Amniotic stem cell (primary cell): ENCODE results near the gene SLC43A2.
"Not testable (repeated sequence)": the region's sequence is repeated elsewhere in the genome, so short reads cannot be mapped to it uniquely, and the experiment has no call there.

Source experiments
- DNase-seq: peaks from one replicate; lab custom pipeline; 2025; lab: John Stamatoyannopoulos, UW

Gene SLC43A2

DNA sequence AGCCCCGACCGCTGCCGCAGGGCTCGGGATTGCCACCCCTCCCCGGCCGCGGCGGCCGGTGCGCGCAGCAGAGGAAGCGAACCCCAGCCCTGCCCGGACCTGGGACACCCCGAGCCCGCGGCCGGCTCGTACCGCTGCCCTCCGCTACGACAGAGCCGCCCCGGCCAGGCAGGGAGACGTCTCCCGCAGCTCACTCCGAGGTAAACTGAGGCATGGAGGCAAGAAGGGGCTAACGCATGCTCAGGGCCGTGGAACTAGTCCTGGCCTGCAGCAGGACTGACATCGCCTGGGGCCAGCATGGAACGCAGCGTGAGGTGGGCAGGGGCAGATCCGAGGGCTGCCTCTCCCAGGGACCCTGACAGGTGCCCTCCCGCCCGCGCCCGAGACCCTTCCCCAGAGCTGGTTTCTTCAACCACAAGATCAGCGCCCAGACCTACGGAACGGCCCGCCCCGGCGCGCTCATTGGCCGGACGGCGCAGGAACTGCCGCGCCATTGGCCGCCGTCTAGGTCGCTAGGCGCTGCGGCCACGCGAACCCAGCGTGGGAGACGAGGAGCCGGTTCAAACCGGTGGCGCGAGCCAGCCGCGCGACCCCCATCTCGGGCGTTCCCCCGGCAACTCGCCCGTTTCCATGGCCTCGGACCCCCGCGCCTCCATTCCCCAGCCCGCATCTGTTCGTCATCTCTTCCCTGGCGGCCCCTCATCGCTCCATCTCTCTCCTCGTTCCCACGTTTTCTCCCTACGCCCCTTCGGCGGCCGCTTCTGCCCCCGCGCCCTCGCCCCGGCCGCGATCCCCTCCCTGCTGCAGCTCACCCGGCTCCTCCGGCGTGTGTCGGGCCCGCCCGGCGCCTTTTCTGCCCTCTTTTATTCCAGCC, at the start of gene SLC43A2:
Gene SLC43A2 (minus strand): TSS at position 853 of the 874 bp plus-strand sequence. CDS start 960 bp downstream, outside the sequence.
- peak; percentile 45 for DNase-seq

DNA sequence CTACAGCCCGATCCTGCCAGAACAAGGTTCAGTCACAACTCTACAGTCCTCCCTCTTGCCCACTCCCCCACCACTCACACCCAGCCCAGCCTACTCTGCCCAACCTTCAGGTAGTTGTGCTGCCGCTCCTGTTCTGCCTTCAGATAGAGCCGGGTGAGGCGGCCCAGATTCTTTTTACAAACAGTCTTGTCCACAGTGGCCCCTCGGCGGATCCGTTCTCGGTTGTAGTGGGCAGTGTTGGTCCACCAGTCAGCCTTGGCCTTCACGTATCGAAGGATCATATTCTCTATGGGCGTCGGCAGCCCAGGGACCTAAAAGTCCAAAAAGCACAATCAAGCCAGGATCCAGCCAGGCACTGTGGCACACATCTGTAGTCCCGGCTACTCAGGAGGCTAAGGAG, 47.8 kb upstream of the SLC43A2 start:
- no peak for DNase-seq

DNA sequence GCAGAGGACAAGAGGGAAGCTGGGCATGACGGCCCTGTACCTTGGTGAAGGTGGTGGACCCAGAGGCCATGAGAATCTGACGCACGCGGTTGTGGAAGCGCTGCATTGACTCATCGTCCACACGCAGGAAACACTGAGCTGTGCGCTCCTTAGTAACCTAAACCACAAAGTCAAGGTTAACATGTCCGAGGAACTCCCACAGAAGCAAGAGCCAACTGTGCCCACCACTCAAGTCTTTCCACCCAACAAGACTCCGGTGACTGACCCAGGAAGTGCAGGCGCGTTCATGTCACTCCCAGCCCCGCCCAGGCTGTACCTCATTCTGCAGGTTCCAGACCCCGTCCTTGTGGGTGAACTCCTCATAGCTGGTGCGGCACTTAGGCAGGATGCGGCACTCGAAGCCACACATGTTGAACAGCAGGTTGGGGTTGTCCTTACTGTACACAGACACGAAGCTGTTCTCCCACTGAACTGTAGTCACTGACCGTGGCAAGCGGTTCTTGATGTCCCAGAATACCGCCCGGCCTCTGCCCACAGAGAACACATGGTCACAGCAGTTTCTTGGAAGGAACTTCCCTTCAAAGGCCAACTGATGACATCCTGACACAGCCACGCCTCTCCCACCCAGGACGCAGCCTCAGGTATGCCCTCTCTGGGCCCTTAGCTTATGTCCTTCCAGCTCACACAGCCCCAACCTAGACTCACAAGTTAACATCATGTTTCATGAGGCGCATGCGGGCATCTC, 44.6 kb upstream of the SLC43A2 start:
- no peak for DNase-seq

DNA sequence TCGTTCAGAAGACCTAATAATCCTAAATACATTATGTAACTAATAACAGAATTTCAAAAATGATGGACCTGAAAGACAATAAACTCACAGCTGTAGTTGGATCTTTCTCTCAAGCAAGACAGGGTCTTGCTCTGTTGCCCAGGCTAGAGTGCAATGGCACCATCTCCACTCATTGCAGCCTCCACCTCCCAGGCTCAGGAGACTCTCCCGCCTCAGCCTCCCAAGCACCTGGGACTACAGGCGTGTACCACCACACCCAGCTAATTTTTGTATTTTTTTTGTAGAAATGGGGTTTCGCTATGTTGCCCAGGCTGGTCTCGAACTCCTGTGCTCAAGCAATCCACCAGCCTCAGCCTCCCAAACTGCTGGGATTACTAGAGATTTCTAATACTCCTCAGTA, 35.3 kb upstream of the SLC43A2 start:
- DNase-seq: not testable (repeated sequence)

DNA sequence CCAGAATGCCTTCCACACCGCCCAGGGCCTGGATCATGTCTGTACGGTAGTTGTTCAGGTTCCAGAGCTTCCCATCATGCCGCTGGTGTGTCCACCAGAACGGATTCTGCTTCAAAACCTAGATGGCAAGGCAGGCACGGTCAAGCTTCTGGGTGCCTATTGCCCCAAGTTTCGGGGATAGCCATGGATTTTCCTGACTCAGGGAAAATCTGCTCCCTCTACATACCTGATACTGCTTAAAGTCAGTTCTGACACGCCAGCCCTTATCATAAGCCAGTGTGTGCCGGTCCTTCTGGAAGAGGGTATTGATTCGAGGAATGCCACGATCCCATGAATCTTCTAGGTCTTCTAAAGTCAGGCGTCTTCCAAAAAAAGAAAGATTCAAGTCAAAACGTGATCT, 32.4 kb upstream of the SLC43A2 start:
- DNase-seq: no peak

DNA sequence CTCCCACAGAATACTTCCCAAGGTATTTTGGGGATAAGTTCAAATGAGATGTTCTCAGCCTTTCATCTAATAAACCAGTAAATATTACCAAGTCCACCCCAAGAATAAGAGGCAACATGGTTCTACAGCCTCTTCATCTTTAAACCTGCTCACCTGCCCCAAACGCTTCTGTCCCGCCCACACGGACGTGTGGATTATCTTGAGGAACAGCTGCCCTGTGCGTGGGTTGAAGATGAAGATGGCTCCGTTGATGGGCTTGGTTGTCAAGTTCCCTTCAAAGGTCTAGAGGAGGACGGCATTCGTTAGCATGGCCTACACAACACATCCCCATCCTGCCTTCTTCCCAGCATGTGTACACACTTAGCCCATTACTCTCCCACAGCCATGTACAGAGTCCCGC, 29.5 kb upstream of the SLC43A2 start:
- DNase-seq: no peak

DNA sequence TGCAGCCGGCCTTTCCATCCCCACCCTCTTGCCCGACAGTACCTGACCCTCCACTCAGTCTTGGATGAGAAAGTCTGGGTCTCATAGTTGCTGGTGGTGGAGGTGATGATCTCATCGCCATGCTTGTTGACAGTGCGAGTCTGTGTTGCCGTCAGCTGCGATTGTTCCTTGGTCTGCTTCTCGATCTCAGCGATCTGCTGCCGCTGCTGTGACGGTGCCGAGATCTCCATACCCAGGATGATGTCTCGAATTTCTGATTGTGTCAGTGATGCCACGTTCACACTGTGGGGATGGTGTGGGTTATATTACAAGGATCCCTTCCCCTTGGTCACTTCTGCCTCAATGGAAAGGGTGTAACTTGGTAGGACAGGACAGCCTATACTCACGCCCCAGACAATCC, 25.1 kb upstream of the SLC43A2 start:
- no peak for DNase-seq

DNA sequence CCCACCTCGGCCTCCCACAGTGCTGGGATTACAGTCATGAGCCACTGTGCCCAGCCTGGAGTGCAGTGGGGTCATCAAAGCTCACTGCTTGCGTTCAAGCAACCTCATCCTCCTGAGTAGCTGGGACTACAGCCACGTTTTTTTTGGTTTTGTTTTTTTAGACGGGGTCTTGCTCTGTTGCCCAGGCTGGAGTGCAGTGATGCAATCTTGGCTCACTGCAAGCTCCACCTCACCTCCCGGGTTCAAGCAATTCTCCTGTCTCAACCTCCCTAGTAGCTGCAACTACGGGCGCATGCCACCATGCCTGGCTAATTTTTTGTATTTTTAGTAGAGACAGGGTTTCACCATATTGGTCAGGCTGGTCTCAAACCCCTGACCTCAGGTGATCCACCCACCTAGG, 24.2 kb upstream of the SLC43A2 start:
- not testable (repeated sequence) for DNase-seq

DNA sequence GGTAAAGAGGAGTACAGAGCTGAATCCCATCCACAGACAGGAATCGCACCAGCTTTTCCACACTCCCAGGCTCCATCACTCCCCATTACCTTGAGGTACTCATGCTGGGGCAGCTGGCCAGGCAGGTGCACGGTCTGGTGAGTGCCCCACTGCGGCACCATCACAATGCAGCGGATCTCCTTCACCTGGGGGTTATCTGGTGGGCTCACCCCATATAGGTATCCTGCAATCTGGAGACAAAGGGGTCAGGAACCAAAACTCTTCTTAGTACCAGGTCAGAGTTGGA, 22.9 kb upstream of the SLC43A2 start:
- no peak for DNase-seq

DNA sequence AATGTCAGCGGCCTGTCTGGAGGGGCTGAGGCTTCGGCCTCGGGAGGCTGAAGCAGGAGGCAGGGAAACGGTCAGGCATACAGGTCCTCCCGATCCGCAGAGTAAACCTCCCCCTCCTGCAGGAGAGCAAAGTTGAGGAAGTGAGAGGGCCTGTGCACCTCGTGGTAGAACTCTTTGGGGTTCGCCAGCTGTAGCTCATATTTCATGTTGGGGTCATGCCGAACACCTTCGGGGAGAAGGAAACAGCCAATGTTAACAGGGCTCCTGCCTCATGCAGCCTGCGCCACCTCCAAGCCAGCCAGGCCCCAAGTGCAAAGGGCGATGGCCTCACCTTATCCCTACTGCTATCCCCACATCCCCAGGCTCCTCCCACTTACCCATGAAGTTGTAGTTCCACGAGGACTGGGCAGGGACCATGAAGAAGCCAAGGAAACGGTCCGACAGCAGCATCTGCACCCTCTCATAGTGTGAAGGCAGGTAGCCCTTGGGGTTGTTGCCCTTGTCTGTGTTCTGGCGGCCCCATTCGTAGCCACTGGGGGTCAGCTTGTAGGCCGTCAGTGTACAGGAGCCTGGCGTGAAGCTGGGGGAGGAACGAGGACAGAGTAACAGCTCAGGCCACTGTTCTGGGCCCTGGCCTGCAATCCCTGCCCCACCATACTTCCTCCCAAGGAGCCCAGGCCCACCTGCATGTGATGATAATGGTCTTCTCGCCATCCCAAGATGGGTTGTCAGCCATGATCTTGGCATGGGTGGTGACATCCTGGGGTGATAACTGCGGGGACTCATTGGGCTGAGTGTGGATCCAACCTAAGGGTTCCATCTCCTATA, 22.3 kb upstream of the SLC43A2 start:
- DNase-seq: no peak

DNA sequence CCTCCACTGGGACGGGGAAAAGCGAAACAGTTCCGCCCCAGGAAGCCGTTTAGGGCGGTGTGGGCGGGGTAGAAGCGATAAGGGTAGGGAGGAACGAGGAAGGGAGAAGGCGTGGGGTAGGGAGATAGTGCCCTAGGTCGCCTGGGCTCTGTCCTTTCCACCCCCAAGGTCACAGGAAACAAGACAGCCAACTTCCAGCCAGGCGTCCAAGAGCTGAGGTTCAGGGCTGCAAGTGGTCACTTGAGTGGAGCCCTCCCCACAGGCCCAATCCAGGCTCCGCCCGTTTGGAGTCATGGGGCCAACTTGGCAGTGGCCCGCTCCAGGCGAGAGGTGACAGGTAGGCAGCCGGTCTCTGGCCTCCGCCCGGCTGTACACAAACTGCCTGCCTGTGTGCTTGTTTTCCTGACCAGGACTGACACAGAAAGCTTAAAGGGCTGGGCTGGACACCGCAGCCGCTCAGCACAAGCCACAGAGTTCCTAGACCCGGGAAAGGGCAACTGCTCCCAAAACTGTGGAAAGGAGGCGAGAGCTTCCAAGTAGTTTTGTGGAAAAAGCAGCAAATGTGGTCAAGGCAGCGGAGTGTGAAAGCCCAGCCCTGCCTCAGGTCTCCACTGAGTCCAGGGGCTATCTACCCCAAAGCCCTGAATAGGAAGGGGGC, 21.3 kb upstream of the SLC43A2 start, which contains the start of gene RILP:
Gene RILP (minus strand): TSS at position 23 of the 658 bp plus-strand sequence. CDS start 62 bp downstream, outside the sequence.
- DNase-seq: no peak

DNA sequence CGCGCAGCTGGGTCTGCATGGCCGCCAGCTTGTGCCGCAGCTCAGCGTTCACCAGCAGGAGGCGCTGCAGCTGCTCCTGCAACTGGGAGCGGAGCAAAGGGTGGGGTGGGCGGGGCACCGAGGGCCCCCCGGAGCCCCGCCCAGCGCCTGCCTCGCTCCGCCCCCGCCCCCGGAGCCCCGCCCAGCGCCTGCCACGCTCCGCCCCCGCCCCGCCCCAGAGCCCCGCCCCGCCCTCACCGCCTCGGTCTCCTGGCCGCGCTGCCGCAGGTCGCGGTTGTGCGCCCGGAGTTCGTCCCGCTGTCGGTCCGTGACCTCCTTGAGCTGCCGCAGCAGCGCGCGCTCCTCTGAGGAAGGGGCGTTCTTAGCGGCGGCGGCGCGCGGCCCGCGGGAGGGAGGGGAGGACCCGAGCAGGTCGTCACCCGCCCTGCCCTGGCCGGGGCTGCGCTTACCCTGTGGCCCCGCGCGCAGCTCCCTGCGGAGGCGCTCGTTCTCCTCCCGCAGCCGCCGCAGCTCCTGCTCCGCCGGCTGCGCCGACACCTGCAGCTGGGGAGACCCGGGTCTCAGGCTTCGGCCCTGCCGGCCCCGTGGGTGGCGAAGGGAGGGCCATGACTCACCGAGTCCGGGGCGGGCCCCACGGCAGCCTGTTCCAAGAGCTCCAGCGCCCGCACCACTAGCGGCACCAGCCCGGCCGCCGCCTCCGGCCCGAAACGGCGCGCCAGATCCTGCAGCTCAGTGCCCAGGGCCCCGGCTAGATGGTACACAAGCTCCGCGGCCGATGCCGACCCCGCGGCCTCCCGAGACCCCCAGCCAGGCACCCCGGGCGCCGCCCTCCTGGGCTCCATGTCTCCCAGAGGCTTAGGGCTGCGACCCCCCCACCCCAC, 20.6 kb upstream of the SLC43A2 start:
- peak; percentile 85 for DNase-seq

DNA sequence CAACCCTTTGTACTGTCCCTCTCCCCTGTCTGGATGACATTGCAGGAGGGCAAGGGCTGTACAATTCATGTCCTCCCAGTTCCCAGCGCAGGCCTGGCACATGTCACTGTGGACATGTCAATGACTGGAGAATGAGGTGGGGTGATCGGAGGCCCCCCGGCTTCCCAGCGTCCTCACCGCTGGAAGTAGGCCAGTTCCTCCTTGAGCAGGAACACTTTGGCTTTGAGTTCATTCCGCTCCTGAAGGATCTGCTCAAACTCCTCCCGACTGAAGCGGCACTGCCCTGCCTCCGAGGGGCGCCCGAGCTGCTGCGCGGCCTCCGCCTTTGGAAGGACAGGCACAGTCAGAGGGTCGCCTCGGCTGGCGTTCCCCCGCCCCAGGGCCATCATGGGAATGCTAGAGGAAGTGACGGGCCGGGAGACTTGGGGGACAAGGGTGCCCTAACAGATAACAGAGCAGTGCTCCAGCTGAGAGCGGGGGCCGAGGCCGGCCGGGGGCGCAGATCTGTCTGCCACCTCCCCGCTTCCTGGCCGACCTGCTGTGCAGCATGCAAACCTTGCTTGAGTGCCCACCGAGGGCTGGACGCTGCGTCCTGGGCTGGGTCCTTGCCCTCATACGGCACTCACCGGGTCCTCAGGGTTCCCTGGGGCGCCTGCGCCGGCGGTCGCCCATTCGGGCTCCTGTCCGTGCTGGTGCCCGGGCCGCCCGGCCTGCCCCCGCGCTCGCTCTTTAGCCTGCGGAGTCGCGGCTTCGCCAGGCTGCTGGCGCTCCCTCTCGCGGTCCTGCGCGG, 19.7 kb upstream of the SLC43A2 start:
- no peak for DNase-seq

DNA sequence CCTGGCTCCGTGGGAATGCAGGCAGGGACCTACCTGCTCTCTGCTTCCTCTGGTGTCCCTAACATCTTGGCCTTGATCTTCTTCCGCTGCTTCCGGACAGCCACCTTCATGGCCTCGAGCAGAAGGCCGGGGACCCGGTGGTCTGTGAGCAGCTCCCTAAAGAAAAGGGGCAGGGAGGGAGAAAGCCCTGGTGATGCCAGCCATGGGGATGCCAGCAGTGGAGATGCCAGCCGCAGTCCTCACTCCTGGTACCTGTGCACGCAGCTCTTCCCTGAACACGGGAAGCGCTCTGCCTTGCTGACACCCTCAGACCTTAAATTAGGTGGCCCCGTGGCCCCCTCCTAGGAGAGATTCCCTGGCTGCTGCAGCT, 19.2 kb upstream of the SLC43A2 start:
- DNase-seq: no peak

DNA sequence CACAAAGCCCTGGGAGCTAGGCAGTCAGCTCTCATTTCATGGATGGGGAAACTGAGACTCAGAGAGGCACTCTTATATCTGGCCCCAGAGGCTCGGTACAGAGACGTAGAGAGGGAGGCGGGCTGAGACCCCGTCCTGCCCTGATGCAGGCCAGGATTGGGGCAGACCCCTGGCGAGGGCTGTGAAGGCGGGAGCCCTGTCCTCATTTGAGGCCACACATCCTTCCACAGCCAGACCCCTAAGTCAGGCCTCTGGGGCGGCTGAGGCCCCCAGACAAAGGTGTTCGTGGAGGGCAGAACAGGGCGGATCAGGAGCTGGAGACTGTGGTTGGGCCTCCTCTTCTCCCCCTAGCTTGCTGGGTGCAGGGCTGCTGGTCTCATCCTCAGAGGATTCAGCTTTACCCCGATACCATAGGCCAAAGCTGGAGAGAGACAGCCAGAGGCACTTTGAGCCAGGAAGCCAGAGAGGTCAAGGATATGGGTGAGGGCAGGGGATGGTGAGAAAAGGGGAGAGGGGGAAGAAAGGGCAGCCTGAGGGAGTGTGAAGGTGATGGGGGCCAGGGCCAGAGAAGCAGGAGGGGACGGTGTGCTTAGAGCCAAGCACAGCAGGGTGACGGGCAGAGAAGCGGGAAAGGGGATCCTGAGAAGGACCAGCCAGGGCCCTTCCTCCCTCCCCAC, 17.7 kb upstream of the SLC43A2 start:
- DNase-seq: no peak

DNA sequence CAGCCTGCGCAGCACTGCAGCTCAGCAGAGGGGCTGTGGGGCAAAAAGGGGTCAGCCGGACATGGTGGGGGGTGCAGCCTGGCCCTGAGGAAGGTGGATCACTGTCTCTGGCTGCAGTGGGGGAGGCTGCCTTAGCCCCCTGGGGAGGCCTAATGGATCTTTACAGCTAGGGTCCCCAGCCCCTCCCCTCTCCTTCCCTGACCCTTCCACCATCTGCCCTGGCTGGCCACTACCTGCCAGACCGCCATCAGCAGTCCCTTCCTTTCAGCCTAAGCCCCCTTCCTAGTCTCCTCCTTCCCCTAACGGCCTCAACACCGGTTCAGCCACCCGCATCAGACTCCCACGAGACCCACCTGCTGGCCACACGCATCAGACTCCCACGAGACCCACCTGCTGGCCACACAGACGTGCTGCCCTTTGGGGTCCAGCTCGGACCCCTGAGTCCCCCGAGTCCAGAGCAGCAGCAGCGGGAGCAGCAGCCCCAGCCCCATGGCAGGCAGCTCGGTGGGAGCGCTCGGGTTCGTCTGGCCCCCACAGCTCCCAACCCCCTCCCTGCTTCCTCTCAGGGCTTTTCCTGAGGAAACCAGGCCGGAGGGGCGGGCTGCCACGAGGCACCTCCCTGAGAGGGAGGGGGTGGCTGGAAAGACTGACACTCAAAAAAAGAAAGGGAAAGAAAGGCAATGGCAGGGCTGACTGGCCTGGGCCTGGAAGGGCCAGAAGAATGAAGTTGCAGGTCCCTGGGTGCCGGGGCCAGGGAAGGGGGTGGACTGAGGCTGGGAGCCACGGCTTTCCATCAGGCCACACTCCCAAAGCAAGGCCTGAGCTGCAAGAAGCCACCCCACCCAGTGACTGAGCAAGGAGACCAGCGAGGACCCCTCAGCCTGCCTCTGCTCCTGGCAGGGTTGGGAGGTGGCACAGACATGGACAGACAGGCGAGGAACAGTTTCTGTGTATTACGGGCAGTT, 16.9 kb upstream of the SLC43A2 start, which contains the start of gene SCARF1:
Gene SCARF1 (minus strand): TSS at position 526 of the 965 bp plus-strand sequence. CDS start 35 bp downstream, at position 491.
- no peak for DNase-seq

DNA sequence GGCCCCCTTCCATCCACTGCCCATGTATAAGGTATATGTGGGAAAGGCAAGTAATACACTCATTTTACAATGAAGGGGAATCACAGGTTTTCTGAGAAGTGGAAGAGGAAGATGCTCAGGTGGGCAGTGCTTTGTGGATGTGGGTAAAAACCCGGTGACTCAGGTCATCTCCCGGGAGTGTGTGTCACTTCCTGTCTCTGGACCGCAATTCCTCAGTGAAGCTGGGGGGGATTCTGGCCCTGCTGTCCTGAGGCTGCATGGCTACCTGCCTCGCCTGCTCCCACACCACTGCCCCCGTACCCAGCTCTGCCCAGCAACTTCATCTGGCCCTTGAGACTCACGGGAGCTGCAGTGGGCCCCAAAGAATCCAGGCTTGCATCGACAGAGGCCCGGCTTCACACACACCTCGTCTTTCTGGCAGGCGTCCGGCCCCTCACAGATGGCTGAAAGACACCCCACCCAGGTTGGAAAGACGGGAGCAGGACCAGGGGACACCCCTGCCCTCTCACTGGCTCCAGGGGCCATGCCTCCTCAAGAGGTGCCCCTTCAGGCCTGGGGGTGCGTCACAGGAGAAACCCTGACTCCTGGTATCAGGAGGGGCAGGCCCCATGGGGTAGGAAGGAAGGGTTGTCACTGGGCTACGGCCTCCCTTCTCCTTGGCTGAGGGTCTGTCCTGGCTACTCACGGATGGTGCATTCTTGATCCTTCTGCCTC, 16.0 kb upstream of the SLC43A2 start:
- DNase-seq: no peak
